ENCODE data around the gene EFNA3.

- no peak for TF ChIP-seq CTCF (IDR thresholded peaks at IDR 0.05; ENCODE audit: poor library complexity)
- no peak for TF ChIP-seq EZH2 (IDR thresholded peaks at IDR 0.05; ENCODE audit: borderline replicate concordance)
Observed at GRCh38 chr1:155037043-155037442, 41.6 kb upstream of the EFNA3 start.
